Hippocampal formation (tissue), 2 donors: ENCODE data around the gene TBC1D16.

ENCODE experiments used
- DNase-seq, 2 donors: peaks; one replicate each; lab custom pipeline; 2025; lab: John Stamatoyannopoulos, UW

TBC1D16 gene

DNA sequence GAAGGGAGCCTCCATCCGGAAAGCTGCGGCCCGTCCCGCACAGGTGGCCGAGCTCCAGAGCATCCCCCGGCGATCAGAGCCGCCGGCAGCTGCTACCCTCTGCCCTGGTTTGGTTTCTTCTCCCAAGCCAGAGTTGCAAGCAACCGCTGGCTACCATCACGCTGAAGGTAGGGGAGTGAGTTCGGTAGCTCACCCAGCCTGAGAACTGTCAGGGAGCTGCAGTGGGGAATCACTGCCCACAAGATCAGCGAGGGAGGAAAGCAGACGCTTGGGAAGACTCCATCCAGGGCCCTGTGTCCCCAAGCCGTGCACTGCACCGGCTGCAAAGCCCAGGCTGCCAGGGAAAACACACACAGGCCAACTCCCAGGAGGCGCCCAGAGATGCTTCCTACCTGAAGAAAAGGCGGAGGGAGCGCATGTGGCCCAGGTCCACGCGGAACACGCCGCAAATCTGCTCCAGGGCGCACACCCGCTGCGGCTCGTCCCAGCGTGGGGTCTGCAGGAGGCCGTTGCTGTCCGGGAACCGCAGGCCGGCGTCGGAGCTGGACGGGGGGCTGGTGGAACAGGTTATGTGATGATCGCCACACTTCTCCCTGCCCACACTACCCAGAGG, 83.3 kb downstream of the TBC1D16 start:
- DNase-seq, result no peak

DNA sequence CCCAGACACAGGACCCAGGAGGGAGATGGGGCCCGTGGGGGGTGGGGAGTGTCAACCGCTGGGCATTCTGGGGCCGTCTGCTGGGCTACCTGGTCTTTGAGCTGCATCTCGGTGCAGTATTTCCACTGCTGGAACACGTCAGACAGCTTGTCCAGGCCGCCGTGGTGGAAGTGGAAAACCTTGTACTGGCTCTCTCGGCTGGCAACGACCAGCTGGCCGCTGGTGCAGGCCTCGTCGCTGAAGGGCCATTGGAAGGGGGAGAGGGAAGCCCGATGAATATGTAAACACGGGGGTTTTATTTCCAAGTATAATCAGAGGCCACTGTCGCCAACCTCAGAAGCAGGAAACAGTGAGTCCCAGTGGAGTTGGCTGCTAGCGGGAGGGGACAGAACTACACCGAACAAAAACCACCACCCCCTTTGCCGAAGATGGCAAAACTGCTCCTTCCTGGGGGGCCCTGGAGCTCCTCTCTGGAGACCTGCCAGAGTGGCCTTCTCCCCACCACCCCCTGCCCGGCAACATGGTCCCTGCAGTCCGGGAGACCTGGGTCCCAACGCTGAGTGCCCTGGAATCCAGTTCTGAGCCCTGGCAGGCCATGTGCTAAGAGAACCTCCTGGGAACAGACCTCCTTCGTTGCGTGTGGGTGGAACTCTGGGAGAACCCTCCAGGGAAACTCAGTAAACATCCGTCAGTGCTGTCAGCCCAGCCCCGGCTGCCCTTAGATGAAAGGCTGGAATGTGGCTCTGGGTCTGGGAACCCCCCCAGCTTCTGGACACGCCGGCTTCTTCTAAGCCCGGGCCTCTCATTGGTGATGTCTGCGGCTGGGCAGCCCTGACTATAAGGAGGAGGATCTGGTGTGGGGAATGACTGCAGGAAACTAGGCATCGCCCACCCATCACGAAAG, 84.1 kb downstream of the TBC1D16 start:
- DNase-seq, result peak; percentile 64 to 68

DNA sequence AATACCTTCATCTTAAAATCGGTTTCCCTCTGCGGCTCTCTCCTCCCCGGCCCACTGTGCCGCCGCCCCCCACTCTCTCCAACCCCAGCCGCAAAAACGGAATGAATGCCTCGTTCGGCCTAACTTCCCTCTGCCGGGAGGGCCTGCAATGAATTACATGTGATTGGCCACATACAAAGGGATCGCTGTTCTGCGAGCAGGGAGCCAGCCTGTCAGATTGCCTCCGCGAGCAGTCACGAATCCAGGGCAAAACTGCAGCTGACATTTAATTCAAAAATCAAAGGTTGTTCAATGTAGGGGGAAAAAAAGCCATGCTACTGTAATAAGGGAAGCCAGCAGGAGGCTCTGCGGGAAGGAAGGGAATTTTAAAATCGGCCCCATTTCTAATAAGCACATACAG, 84.9 kb downstream of the TBC1D16 start:
- DNase-seq, result peak; percentile 68 to 77

DNA sequence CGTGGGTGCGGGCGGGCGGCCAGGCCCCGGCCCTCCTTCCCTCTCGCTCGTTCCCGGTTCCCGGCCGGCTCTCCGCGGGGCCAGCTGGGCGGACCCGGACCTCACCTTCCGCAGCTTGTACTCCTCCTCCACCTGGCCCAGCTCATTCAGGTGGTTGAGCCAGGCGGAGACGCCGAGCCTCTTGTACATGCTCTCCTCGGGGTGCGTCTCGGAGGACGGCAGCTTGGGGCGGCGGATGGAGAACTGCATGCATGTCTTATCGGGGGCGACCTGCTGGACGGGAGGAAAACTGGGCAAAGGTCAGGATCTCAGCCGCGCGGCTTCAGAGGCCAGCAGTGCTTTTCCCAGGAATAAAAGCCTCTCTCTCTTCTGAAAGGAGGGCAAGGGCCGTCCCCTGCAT, 85.4 kb downstream of the TBC1D16 start:
- peak in 1 of 2 donors; percentile 49 for DNase-seq

DNA sequence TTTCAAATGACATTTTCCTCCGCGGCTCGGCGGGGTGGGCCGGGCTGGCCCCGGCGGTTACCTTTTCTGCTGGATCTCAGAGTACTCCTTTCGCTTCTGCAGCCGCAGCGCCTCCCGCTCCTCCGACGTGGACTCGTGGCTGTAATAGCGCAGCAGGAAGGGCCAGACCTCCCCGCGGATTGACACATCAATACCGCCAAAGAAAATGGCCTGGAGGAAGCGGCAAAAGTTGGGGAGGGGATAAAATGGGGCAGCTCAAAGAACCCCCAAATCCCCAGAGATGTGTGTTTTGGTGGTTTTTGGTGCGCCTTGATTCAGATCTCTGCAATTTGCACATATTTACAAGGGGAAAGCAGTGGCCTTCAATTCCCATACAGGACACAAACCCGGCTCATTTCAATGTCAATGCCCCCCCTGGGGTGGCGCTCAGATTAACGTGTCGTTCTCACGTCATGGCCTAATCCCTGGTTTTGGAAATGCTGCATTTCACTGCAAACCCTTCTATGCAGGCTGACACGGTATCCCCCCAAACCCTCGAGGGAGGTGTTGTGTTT, 85.9 kb downstream of the TBC1D16 start:
- no peak for DNase-seq

DNA sequence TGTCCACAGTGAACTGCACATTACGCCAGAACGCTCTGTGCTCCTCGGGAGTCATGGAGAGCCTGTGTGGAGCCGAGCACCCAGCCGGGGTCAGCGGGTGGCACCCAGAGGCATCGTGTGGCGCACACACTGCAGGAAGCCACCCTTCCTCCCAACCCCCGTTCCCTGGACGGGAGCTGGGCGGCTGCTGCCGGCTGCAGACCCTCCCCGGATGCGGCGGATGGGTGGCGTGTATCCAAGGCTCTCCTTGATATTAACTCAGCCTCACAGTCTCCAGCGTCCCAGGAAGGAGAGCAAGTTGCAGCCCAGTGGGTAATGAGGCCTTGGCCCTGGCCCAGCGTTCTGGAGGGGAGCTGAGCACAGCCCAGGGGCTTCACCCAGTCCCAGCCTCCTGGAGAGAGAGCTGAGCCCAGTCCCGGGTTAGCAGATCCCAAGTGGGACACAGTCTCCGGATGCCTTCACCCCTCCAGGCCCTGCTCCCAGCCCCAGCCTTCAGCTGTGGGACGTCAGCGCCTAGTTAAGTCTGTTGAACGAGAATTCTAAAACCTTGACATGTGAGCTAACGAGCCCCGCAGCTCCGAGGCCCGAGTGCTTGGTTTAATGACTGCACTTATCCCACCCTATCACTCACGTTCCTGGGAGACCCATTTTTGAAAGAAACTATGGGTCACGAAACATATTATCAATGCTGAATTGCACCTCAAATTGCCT, 86.6 kb downstream of the TBC1D16 start:
- no peak for DNase-seq

DNA sequence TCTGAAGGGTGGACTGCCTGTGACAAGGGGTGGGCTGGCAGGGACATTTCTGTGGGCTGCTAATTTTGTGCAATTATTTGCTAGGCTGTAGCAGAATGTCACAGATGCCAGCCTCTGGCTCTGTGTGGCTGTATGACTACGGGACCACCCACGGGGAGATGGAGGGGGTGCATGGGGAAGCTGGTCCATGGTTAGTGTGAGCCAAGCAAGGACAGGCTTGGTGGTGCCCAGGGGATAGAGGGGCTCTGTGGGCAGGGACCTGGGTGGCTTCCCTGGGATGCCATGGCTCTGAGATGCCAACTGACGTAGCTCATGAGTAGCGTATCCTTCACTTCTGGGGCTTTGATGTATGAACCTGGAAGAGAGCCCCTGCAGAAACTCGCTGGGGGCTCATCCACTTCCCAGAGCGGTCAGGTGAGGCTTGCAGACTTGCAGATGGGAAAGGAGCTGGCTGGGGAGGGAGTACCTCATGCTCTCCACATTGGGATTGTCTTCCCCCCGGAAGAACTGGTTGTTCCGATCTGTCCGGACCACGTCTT, 87.2 kb downstream of the TBC1D16 start:
- no peak for DNase-seq

DNA sequence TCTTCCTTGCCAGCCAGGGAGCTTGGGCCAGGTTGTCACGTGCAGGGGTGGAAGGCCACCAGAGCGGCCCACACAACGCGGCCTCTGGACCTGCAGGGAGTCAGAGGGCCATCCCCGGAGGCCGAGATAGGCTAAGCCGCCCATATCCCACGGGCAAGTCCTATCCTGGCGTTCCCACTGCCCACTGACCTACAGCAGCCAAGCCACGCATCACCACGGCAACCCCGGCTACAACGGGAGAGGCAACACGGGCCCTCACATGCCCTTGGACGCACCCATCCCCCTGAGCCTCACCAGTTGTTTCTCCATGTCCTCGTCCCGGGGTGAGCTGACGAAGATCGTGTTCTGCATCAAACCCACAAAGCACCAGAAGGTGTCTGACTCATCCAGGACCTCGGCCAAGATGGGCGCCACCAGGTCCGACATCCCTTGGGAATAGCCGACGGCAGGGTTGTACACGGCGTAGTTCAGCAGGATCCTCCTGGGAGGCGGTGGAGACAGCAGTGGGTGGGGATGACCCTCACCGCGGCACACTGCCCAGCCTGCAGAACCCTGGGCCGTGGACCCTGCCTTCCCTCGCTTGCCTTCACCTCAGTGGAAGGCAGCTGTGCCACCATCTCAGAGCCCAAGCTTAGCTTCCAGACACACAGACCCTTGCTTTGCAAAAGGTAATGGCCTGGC, 88.2 kb downstream of the TBC1D16 start:
- no peak for DNase-seq

DNA sequence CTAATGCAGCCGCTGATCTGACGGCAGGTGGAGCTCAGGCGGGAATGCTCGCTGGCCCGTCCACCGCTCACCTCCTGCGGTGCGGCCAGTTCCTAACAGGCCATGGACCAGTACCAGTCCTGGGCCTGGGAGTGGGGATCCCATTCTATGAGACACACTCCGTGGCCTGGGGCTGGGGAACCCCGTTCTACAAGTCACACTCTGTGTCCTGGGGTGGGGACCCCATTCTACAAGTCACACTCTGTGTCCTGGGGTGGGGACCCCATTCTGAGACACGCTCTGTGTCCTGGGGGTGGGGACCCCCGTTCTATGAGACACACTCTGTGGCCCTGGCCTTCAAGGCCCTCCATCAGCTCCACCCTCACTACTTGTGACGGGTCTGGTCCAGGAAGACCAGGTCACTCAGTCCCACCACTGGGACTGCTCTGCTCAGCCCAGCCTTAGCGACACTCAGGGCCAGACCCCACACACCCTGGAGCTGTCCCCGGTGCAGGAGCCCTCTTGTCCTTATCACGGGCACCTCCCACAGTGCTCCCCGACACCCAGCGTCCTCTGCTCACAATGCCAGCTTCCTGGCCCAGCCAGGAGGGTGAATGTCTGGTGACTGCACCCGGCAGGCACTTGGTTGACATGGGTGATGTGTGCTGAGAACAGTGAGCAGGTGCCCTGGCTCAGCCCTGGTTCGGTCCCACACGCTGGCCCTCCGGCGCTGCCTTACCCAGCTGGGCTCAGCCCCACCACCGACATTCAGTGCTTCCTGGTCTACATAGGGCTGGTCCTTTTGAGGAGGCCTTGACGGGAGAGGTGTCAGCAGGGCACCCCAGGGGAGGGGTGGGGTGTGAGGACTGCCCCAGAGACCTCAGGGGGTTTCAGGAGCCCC, 89.1 kb downstream of the TBC1D16 start:
- no peak for DNase-seq

DNA sequence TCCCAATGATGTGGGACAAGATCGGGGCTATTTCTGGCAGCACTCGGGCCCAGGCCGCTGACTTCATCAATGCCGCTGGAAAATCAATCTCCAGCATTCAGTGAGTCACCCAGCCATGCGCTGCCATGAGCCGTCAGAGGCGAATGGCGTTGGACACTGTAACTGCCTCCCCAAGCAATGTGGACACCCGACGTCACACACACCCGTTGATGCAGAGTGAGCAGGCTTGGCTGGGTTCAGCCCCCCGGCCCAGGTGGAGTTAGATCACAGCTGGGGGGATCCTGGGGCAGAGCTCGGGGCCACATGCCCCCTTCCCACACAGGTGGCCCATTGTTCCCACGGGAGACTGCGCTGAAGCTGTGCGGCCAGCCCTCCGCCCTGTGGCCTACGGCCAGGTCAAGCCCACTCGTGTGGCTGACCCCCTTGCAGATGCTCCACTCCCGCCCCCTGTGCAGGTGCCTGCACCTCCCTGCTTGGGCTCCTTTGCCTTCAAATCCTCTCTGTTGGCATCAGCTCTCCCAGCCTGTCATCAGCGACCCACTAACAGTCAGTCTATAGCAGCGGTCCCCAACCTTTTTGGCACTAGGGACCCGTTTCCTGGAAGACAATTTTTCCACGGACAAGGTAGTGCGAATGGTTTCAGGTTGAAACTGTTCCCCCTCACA, 89.9 kb downstream of the TBC1D16 start:
- DNase-seq, result no peak

DNA sequence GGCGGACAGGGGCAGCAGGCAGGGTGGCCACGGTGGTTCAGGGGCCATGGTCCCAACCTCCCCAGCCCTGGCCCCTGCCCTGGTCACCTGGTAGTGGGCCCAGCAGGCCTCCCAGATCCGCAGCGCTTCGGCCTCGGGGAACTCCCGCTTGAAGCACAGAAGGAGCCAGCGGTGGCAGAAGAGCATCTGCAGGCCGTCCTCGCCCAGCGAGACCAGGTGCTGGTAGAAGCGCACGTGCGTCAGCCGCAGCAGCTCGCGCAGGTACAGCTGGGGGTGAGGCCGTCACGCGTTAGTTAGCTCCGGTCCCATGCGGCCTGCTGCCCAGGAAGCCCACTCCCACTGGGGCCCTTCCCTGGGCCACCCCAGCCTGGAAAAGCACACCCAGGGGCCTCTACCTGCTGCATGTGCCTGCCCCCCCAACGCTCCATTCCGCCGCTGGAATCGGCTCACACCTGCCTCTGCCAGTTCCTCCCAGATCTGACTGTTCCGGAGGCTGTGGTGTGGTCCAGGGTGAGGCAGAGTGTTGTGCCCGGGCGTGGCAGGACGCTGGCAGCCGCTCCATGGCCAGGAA, 90.8 kb downstream of the TBC1D16 start:
- DNase-seq, result no peak

DNA sequence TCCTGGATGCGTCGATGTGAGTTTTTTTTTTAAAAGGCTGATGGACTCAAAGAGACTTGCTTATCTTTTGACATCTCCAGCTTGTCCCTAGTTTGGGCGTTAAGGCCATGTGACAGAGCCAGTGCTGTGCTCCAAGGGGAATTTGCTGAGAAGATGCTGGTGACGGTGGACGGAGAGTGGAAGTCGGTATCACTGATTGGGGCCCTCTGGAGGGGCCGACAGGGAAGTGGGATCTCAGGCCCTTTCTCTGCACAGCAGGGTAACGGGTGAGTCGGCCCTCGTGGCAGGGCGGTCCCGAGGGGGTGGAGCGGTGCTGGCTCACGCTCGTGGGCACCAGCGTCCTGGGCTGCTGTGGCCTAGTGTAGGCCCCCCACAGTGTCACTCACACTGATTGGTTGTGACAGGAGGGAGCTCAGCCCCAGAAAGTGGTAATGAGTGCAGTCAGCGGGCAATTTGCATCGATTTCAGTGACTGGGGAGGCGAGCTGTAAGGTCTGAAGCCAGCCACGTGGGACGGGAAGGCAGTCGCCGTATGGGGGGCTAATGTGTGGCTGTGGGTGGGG, 91.3 kb downstream of the TBC1D16 start:
- DNase-seq, result no peak

DNA sequence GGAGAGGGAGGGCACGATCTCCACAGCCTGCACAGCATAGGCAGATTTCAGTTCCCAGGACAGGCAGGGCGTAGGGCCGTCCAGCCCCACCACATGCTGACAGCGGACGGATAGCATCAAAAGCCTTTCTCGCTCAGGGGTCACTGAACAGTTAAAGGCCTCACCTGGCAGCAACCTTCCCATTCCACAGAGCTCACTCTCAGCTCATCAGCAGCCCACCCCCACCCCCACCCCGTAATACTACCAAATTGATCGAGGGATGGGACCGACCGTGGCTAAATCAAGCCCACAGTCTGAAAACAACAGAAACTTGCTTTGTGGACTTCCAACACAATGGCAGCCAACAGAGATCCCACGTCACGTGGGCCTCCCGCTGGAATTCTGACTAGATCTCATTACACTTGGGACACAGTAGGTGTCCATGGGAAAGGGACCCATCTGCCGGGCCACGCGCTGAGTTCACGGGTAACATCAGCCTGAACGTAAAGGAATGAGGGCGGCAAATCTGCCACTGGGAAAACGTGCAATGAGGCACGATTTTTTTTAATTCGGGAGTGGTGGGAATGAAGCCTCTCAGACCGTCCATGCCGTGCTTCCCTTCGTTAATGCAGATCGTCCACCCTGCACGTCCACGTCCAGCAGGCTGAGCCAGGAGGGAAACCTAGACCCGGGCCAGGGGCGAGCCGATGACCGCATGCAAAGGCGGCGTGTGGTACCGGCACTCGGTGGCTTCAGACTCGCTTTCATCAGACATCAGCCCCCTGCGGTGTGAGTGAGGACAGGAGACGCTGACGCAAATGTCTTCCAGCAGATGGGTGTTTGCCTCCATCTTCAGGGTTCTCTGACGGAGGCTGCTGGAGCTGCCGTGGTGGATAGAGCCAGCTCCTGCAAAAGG, 92.1 kb downstream of the TBC1D16 start:
- DNase-seq, result no peak

DNA sequence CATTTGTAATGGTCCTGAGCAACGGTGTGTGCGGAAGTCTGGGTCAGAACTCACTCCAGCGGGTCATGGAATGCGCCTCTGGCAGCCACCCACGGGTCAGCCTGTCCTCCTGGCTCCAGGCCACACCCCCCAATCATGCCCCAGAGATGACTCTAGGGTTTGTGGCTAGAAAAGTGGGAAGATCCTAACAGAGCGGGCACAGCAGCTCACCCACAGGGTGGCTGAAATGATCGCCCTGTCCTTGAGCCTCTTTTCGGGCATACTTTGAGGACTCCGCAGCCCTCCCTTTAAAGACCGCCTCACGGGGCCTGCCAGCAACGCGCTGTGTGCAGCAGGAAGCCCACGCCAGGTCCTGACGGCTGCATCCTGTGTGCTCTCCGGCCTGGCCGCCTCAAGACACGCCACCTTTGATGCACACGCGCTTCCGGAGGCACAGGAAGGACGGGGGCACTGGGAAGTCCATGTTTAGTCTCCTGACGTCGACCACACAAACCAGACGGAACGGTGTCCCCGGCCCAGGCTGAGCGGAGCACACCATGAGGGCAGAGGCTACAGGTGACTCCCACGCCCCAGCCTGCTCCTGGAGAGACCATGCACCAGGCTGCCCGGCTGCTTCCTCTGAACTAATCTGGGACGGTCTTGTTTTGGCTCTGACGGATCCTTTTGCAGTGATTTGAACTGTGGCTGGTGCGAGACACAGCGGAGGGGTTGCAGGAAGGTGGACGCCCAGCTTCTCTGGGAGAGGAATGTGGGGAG, 92.9 kb downstream of the TBC1D16 start:
- DNase-seq, result no peak

DNA sequence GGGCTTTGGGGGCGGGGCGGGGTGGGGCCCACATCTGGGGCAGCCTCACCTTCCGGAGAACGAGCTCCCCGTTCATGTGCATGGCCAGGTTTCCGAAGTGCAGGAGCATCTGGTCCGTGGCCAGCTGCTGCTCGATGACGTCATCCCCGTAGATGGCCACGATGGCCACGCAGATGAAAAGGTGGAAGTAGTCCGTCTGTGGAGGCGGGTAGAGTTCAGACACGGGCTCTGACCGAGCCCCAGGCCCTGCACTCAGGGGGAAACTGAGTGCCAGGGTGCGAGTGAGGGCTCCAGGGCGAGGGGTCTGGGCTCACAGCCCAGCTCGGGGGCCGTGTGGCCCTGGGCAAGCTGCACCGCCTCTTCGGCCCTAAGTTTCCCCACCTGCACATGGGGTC, 93.7 kb downstream of the TBC1D16 start:
- DNase-seq, result no peak

DNA sequence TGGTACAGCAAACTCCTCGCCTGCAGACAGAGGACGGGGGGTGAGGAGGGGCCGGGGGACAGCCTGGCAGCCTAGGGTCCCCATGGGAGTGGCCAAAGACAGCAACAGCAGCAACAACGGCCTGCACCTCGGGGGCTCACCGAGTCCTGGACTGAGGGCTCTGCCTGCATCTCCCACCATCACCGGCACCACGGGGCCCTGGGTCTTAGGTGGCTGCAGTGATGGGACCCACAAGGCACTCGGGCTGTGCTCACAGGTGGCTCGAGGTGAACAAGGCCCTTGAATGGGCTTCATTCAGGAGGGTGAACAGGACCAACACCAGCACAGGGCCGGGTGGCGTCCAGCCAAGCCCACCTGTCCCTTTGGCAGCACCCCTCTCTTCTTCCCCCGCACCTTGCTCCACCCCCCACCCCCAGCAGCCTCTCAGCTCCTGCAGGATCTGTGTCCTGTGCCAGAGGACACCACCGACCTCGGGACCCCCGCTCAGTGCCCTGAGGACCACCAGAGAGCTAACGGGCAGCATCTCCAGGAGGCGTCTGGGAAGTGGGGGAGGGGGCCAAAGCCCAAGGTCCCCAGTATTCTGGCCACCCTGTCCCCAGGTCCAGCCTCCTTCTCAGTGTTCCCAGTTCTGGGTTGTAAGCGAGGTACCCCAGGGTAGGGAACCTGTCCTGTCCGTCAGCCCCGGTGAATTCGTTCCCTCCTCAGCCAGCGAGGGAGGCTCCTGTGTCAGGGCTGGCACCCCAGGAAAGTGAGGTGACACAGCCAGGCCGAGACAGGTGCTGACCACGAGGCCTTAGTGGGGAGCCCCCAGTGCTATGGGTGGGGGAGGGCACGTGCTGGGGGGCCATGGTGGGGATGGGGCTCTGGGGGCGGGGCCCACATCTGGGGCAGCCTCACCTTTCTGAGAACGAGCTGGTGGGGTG, 94.3 kb downstream of the TBC1D16 start:
- no peak for DNase-seq
